ENCODE results near the gene SNPH. TPM values are rescaled to one million over a fixed set of nuclear protein-coding genes. Genes with fewer than 3 reads are reported as not detected.

Gene SNPH
- total RNA-seq, 1 experiment from 2014 or later: 0.43 TPM

DNA sequence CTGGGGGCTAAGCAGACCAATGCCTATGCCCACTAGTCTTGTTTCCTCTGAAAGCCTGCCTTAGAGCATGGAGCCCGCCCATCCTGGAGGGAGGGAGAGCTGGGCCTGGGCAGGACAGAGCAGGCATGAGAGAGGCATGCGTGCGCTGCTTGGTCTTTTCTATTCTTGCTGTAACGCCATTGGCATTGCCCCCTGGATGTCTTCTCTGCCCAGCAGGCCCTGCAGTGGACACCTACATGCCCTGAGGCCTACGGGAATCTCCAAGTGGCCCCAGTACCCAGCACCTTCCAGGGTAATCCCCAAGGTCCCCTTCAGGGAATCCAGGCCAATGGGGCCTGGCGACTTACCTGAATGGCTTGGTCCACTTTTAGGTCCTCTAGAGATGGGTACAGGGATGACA lies 53.9 kb downstream of the SNPH start:
- no TSS peak for BruUV-seq (replicated peaks)
- peaks cover 6% of the 10 kb centered on the region for H3K4me1 ChIP-seq (ENCODE audit: insufficient read depth, low read length, poor library complexity, severe bottlenecking)
- TF ChIP-seq, protein P1, sequence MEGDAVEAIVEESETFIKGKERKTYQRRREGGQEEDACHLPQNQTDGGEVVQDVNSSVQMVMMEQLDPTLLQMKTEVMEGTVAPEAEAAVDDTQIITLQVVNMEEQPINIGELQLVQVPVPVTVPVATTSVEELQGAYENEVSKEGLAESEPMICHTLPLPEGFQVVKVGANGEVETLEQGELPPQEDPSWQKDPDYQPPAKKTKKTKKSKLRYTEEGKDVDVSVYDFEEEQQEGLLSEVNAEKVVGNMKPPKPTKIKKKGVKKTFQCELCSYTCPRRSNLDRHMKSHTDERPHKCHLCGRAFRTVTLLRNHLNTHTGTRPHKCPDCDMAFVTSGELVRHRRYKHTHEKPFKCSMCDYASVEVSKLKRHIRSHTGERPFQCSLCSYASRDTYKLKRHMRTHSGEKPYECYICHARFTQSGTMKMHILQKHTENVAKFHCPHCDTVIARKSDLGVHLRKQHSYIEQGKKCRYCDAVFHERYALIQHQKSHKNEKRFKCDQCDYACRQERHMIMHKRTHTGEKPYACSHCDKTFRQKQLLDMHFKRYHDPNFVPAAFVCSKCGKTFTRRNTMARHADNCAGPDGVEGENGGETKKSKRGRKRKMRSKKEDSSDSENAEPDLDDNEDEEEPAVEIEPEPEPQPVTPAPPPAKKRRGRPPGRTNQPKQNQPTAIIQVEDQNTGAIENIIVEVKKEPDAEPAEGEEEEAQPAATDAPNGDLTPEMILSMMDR (conservative IDR thresholded peaks at IDR 0.05; ENCODE audit: low read depth, low read length): no peak
- TF ChIP-seq EZH2 (IDR thresholded peaks at IDR 0.05; ENCODE audit: borderline replicate concordance, low read depth, low read length, poor library complexity, severe bottlenecking): no peak
- ChIA-PET POLR2A (ENCODE audit: low non-redundant PET) (no interaction called here), CTCF (interaction anchor here (1.0 kb wide), 1 partner anchor 10 kb away, joined by 3 read pairs; no protein-coding TSS in a partner anchor)
- no peaks in the 10 kb centered on the region for H3K27me3 ChIP-seq (replicated peaks; ENCODE audit: insufficient read depth, low read depth, low read length, poor library complexity)
- no peak overlapping the region for H3K4me3 ChIP-seq (ENCODE audit: low read depth, low read length, poor library complexity, severe bottlenecking)
- no peak overlapping the region for H3K27ac ChIP-seq (ENCODE audit: low read depth, low read length, poor library complexity, severe bottlenecking)
- intact Hi-C loops (cut with micrococcal nuclease; ENCODE audit: unreplicated experiment): no loop called here
- H3K9me3 ChIP-seq (ENCODE audit: low read depth, low read length, poor library complexity, severe bottlenecking): no peaks in the 10 kb centered on the region
- DNase-seq (ENCODE audit: low spot score): no peak
- H3K36me3 ChIP-seq (ENCODE audit: insufficient read depth, low read length, poor library complexity, severe bottlenecking): no peaks in the 10 kb centered on the region

DNA sequence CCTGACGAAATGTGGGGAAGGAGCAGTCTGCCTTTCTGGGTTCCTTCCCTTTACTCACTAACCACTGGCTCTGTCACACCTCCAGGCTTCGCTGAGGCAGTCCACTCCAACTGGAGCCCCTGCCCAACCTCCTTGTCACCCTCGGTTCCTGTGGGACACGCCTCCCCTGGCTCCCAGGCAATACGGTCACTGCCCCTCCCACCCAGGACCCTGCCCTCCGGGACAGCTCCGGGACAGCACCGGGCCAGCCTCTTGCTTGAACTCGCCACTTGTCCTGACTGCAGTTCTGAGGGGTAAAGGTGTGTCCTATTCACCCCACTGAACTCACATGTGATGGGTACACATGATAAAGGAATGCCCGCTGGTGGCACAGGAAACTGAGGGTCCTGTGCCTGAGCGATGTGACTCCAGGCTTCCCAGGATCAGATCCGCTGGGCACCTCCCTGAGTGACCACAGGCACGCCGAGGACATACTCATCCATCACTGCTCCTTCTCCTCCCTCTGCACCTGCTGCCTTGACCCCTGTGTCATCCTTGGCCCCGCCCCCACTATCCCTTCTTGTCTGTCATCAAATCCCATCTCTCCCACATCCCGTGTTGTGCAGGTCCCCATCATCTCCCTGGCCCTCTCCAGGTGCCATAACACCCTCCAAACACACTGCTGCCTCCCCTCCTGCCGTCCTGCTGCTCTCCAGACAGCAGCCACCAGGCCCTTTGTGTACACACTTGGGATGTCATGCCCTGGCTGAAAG lies 55.0 kb downstream of the SNPH start:
- Histone ChIP-seq H3K36me3 (ENCODE audit: insufficient read depth, low read length, poor library complexity, severe bottlenecking) (no peaks in the 10 kb centered on the region), H3K4me1 (ENCODE audit: insufficient read depth, low read length, poor library complexity, severe bottlenecking) (peaks cover 9% of the 10 kb centered on the region), H3K9me3 (ENCODE audit: low read depth, low read length, poor library complexity, severe bottlenecking) (no peaks in the 10 kb centered on the region), H3K27ac (ENCODE audit: low read depth, low read length, poor library complexity, severe bottlenecking) (no peak overlapping the region), H3K27me3 (replicated peaks; ENCODE audit: insufficient read depth, low read depth, low read length, poor library complexity) (no peaks in the 10 kb centered on the region), H3K4me3 (ENCODE audit: low read depth, low read length, poor library complexity, severe bottlenecking) (no peak overlapping the region)
- ChIA-PET CTCF (no interaction called here), POLR2A (ENCODE audit: low non-redundant PET) (no interaction called here)
- no peak for DNase-seq (ENCODE audit: low spot score)
- TF ChIP-seq, protein P1 (conservative IDR thresholded peaks at IDR 0.05; ENCODE audit: low read depth, low read length): no peak
- no peak for TF ChIP-seq EZH2 (IDR thresholded peaks at IDR 0.05; ENCODE audit: borderline replicate concordance, low read depth, low read length, poor library complexity, severe bottlenecking)
- intact Hi-C loops (cut with micrococcal nuclease; ENCODE audit: unreplicated experiment): no loop called here
- no TSS peak for BruUV-seq (replicated peaks)

DNA sequence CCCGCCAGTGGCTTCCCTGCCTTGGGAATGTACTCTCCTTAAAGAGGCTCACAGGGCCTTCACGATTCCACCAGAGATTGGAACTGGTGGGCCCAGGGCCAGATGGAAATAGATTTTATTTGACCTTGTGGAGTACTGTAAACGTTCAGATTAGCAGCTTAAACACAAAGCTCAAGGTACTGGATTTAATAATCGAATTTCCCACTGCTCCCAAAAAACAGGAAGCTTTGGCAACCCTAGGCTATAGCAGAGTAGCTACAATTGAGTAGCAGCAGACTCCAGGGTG lies 55.5 kb downstream of the SNPH start:
- Histone ChIP-seq H3K4me1 (ENCODE audit: insufficient read depth, low read length, poor library complexity, severe bottlenecking) (peaks cover 14% of the 10 kb centered on the region), H3K9me3 (ENCODE audit: low read depth, low read length, poor library complexity, severe bottlenecking) (no peaks in the 10 kb centered on the region), H3K4me3 (ENCODE audit: low read depth, low read length, poor library complexity, severe bottlenecking) (no peak overlapping the region), H3K27me3 (replicated peaks; ENCODE audit: insufficient read depth, low read depth, low read length, poor library complexity) (no peaks in the 10 kb centered on the region), H3K27ac (ENCODE audit: low read depth, low read length, poor library complexity, severe bottlenecking) (no peak overlapping the region), H3K36me3 (ENCODE audit: insufficient read depth, low read length, poor library complexity, severe bottlenecking) (peaks cover 3% of the 10 kb centered on the region)
- DNase-seq (ENCODE audit: low spot score): no peak
- TF ChIP-seq, protein P1 (conservative IDR thresholded peaks at IDR 0.05; ENCODE audit: low read depth, low read length): no peak
- TF ChIP-seq EZH2 (IDR thresholded peaks at IDR 0.05; ENCODE audit: borderline replicate concordance, low read depth, low read length, poor library complexity, severe bottlenecking): no peak
- no TSS peak for BruUV-seq (replicated peaks)
- POLR2A ChIA-PET (ENCODE audit: low non-redundant PET): no interaction called here
- intact Hi-C loops (cut with micrococcal nuclease; ENCODE audit: unreplicated experiment): no loop called here
- CTCF ChIA-PET: no interaction called here

All from A673 (cell line).